Measurements from ENCODE around the gene CMIP.
A peak's percentile ranks its signal among the peaks of the same experiment; 100 is the strongest.

- TF ChIP-seq CTCF (IDR thresholded peaks at IDR 0.05) (no peak), POLR2AphosphoS5 (IDR thresholded peaks at IDR 0.05) (peak in 1 of 4 donors; percentile 38)
Observed at GRCh38 chr16:81401035-81401950, 43.3 kb upstream of the CMIP start.

Data from sigmoid colon (tissue), 4 donors.